WTC11 (cell line): Measurements from ENCODE around the gene MYL12B. TPM values are rescaled to one million over a fixed set of nuclear protein-coding genes. Genes with fewer than 3 reads are reported as not detected.
A peak's percentile ranks its signal among the peaks of the same experiment; 100 is the strongest.

Experiments used
- ATAC-seq: fragments of 200-7000 bp; cut with Tn5 transposase; 2 replicates; pipeline ENCODE4 v1.10.0; 2021; ENCODE audit warnings: mild to moderate bottlenecking, moderate library complexity
- CTCF ChIA-PET: fragments of 300-600 bp; sonication (Branson Sonifier 250); formaldehyde crosslinking; loops from one replicate; lab custom pipeline; 2021; ENCODE audit warnings: antibody characterized with exemption; lab: Charles Lee
- POLR2A ChIA-PET: fragments of 350-600 bp; sonication (Branson Sonifier 250); formaldehyde crosslinking; loops from one replicate; lab custom pipeline; 2021; ENCODE audit warnings: antibody characterized with exemption; lab: Charles Lee
- DNase-seq: peaks from one replicate; pipeline ENCODE4 v3.0.0; 2021; ENCODE audit warnings: low spot score
- H3K27ac Mint-ChIP-seq: 2 replicates; pipeline ENCODE4 v1.8.0; 2021; ENCODE audit warnings: mixed read lengths
- H3K27me3 Mint-ChIP-seq: 2 replicates; pipeline ENCODE4 v1.8.0; 2021; ENCODE audit warnings: low read depth, mild to moderate bottlenecking, moderate library complexity, mixed read lengths
- H3K36me3 Mint-ChIP-seq: 2 replicates; pipeline ENCODE4 v1.8.0; 2021; ENCODE audit warnings: mixed read lengths
- H3K4me1 Mint-ChIP-seq: 2 replicates; pipeline ENCODE4 v1.8.0; 2022; ENCODE audit warnings: mixed read lengths
- H3K4me3 Mint-ChIP-seq: 2 replicates; pipeline ENCODE4 v1.8.0; 2021; ENCODE audit warnings: mild to moderate bottlenecking, moderate library complexity, mixed read lengths
- H3K9me3 Mint-ChIP-seq: 2 replicates; pipeline ENCODE4 v1.8.0; 2021; ENCODE audit warnings: mixed read lengths
- AR ChIP-seq: fragments of 250-450 bp; sonication (Bioruptor Pico); IDR thresholded peaks from 2 replicates; pipeline ENCODE4 v1.9.0; 2021; ENCODE audit warnings: mild to moderate bottlenecking
- ATF6 ChIP-seq: sonication (generic); formaldehyde crosslinking; IDR thresholded peaks from 2 replicates; pipeline ENCODE4 v1.8.1; 2023; ENCODE audit warnings: mild to moderate bottlenecking, missing genetic modification reagents
- E2F5 ChIP-seq: sonication (generic); formaldehyde crosslinking; IDR thresholded peaks from 2 replicates; pipeline ENCODE4 v1.8.1; 2022; ENCODE audit warnings: mild to moderate bottlenecking, moderate library complexity, missing genetic modification reagents
- ELF4 ChIP-seq: sonication (generic); formaldehyde crosslinking; IDR thresholded peaks from 2 replicates; pipeline ENCODE4 v1.8.1; 2022; ENCODE audit warnings: low read depth, mild to moderate bottlenecking, moderate library complexity, missing genetic modification reagents
- ESRRA ChIP-seq: sonication (generic); formaldehyde crosslinking; IDR thresholded peaks from 2 replicates; pipeline ENCODE4 v1.8.1; 2022; ENCODE audit warnings: mild to moderate bottlenecking, missing genetic modification reagents, borderline replicate concordance
- ETV6 ChIP-seq: sonication (generic); formaldehyde crosslinking; IDR thresholded peaks from 2 replicates; pipeline ENCODE4 v1.8.1; 2022; ENCODE audit warnings: mild to moderate bottlenecking, missing genetic modification reagents
- FOXP4 ChIP-seq: sonication (generic); formaldehyde crosslinking; IDR thresholded peaks from 2 replicates; pipeline ENCODE4 v1.8.0; 2022; ENCODE audit warnings: mild to moderate bottlenecking, missing genetic modification reagents
- IRF2 ChIP-seq: sonication (generic); formaldehyde crosslinking; IDR thresholded peaks from 2 replicates; pipeline ENCODE4 v1.8.0; 2022; ENCODE audit warnings: low read depth, missing genetic modification reagents, borderline replicate concordance
- MAX ChIP-seq: sonication (generic); formaldehyde crosslinking; IDR thresholded peaks from 2 replicates; pipeline ENCODE4 v1.8.0; 2022; ENCODE audit warnings: mild to moderate bottlenecking, missing genetic modification reagents
- PRRX2 ChIP-seq: fragments of 250-450 bp; sonication (Bioruptor Pico); IDR thresholded peaks from 2 replicates; pipeline ENCODE4 v1.8.0; 2021; ENCODE audit warnings: mild to moderate bottlenecking
- RORB ChIP-seq: fragments of 250-450 bp; sonication (Bioruptor Pico); IDR thresholded peaks from 2 replicates; pipeline ENCODE4 v1.9.0; 2021; ENCODE audit warnings: mild to moderate bottlenecking
- ZNF263 ChIP-seq: sonication (generic); formaldehyde crosslinking; IDR thresholded peaks from 2 replicates; pipeline ENCODE4 v1.8.1; 2022; ENCODE audit warnings: low read depth, mild to moderate bottlenecking, moderate library complexity, missing genetic modification reagents
- ZNF416 ChIP-seq: fragments of 250-450 bp; sonication (Bioruptor Pico); IDR thresholded peaks from 2 replicates; pipeline ENCODE4 v1.9.0; 2021; ENCODE audit warnings: mild to moderate bottlenecking, inconsistent platforms
- ZNF423 ChIP-seq: fragments of 250-450 bp; sonication (Bioruptor Pico); IDR thresholded peaks from 2 replicates; pipeline ENCODE4 v2.1.2; 2022; ENCODE audit warnings: mild to moderate bottlenecking, moderate library complexity
- ZNF512 ChIP-seq: sonication (generic); formaldehyde crosslinking; IDR thresholded peaks from 2 replicates; pipeline ENCODE4 v1.8.1; 2022; ENCODE audit warnings: missing genetic modification reagents, borderline replicate concordance
- ZSCAN18 ChIP-seq: fragments of 250-450 bp; sonication (Bioruptor Pico); IDR thresholded peaks from 2 replicates; pipeline ENCODE4 v2.1.2; 2022; ENCODE audit warnings: mild to moderate bottlenecking, moderate library complexity
- total RNA-seq: library from RNA; stranded (reverse); gene quantifications from 3 replicates; pipeline ENCODE4 v1.2.3, GENCODE V29; 2021

The MYL12B gene
- total RNA-seq, 1 experiment from 2014 or later: 173 TPM

GRCh38 chr18:3305933-3306332 is 44.0 kb downstream of the MYL12B start:
- peaks cover 13% of the 10 kb centered on the region for H3K4me1 Mint-ChIP-seq
- CTCF ChIA-PET: interaction anchor here (1.0 to 2.8 kb wide), 2 partner anchors 9 to 298 kb away, joined by 3 to 13 read pairs; no protein-coding TSS in a partner anchor
- no peak for TF ChIP-seq IRF2 (CRISPR knock-in tag)
- TF ChIP-seq FOXP4: no peak
- no peak for TF ChIP-seq MAX (CRISPR knock-in tag)
- no peak for TF ChIP-seq ATF6
- TF ChIP-seq ETV6 (CRISPR knock-in tag): no peak
- no peak for TF ChIP-seq RORB
- no peak for TF ChIP-seq AR (CRISPR knock-in tag)
- TF ChIP-seq ZSCAN18 (CRISPR knock-in tag): no peak
- no peak for TF ChIP-seq PRRX2 (CRISPR knock-in tag)
- TF ChIP-seq E2F5: no peak
- TF ChIP-seq ESRRA: no peak
- no peak for TF ChIP-seq ZNF512
- no peak for TF ChIP-seq ZNF263 (CRISPR knock-in tag)
- no peak for TF ChIP-seq ZNF416 (CRISPR knock-in tag)
- TF ChIP-seq ZNF423 (CRISPR knock-in tag): no peak
- no peak for TF ChIP-seq ELF4 (CRISPR knock-in tag)
- TF ChIP-seq, all 79 proteins: peak for 0
- peaks cover 9% of the 10 kb centered on the region; the same call in 1 of the 2 replicates for H3K9me3 Mint-ChIP-seq
- POLR2A ChIA-PET: no interaction called here
- H3K27me3 Mint-ChIP-seq: no peaks in the 10 kb centered on the region
- H3K4me3 Mint-ChIP-seq: no peak overlapping the region
- DNase-seq (no peak), ATAC-seq (peak; percentile 69)
- no peaks in the 10 kb centered on the region for H3K36me3 Mint-ChIP-seq
- H3K27ac Mint-ChIP-seq: peak overlapping the region; percentile 60; the same call in 1 of the 2 replicates
